Stimulated activated CD8-positive, alpha-beta memory T cell treated with anti-CD3 and anti-CD28 coated beads, Interleukin-15, amount 100 ng/mL, for 24 hours (primary cell): Measurements from ENCODE around the gene RSPH6A.
"Not testable (repeated sequence)": the region's sequence is repeated elsewhere in the genome, so short reads cannot be mapped to it uniquely, and the experiment has no call there.

Experiments used
- DNase-seq: peaks from one replicate; pipeline ENCODE4 v3.0.0-alpha.2; 2020; ENCODE audit warnings: low read depth

RSPH6A gene

DNA sequence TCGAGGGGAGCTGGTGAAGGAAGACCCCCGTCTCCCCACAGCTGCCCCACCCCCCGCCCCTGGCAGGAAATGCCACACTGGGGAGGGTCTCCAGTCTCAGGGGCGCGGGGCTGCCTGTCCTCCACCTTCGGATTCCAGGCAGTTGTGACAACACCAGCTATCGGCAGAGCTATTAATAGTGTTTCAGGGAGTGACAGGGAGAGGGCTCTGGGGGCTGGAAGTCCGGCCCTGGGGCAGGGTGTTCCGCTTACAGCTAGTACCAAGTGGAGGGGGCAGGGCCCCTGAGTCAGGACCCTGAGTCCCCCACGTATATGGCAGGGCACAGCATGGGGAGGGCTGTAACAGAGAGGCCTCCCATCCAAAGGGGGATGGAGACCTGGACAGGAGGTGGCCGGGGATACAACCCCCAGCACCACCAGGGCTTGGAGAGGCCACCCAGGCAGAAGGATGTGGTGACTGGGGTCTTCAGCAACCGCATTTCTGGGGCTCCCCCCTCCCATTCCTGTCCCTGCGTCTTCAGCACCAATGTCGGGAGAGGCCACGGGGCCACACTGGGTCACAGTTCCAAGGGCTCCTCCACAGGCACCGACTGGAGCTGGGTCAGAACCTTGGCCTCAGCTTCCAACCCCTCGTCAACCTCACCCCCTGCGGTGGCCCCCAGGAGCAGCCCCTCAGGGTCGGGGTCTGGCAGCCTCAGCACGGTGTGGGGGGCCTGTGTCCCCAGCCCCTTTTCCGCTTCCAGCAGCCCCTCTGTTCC lies 50.0 kb downstream of the RSPH6A start:
- DNase-seq = no peak

DNA sequence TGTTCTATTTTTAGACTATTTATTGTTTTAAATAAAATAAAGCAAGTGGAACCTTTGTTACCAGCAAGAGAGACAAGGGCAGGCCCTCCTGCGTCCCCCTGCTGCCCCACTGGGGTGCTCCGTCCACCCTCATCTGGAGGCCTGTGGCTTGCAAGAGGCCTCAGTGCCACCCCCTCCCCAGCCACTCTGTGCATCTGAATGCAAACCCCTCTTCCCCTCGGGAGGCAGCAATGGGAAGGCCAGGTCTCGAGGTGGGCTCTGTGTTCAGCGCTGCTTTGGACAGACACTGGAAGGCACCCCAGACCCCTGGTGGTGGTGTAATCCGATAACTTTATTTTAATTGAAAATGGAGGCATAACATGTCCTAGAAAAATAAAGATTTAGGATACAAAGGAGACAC lies 50.6 kb downstream of the RSPH6A start:
- no peak for DNase-seq

DNA sequence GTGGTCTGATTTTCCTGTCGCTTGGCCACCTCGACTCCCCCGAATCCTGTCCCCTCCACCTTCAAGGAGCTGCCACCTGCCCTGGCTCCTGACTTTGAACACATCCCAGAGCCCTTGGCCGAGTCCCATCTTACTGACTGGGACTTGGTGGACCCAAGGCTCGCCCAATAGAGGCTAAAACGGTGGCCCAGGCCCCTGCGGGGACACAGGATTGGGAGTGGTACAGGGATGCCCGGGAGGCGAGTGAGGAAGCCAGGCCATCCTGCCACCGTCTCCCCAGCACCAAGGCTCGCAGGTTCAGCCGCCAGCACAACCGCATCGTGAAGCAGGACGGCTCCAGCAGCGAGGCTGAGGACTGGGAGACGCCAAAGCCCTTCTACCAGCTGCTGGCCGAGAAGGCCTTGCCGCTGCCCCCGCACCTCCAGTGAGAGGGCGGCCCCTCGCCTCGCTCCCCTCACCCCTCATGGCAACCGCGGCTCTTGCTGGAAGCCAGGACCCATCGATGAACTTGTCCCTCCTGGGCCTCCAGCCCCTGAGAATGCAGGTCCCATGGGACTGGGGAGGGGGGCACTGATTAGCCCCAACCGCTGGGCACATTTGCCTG lies 51.3 kb downstream of the RSPH6A start:
- DNase-seq = no peak

DNA sequence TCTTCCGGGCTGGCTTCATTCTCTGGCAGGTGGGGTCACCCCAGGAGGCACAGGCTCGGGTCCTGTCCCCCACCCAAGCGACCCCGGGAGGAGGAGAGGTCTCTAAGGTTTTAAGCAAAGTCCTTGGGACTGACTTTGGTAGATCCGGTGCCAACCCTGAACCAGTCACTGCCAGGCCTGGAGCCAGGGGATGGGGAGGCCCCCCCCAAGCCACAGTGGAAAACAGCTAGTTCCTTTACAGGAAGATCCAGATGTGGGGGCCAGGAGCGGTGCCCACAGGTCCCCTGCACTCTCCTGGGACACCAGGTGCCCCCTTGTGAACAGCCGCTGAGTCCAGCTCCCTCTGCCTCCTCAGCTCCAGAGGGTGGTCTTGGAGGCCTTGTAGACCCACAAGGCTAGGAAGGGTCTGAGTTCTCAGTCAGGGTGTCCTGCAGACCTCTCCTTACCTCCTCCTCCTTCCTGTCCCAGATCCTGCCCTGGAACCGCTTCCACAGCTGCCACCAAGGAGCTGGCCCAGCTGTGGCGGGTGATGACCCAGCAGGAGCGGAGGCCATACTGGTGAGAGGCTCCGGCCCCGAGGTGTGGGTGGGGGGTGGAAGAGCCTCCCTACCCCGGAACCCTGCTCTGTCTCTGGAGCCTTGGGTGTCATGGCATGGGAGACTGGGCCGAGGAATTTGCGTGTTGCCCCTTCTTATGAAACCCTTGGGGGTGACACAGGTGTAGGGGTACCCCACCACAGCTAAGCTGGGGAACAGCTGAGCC lies 52.1 kb downstream of the RSPH6A start:
- no peak for DNase-seq

DNA sequence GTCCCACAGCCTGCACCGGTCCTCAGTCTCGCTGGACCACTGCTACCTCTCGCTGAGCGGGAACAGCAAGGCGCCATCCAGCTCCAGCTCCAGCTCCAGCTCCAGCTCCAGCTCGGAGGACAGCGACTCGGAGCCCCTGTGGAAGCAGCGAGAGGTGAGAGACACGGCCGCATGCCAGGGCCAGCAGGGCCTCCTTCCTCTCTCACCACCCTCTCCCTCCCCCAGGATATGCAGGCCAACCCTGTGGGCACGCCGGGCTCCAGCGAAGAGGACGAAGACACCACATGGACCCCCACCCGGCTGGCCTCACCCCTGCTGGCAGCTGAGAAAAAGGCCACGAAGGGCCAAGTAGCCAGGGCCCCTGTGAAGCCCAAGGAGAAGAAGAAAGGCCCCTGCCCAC lies 53.4 kb downstream of the RSPH6A start:
- no peak for DNase-seq

DNA sequence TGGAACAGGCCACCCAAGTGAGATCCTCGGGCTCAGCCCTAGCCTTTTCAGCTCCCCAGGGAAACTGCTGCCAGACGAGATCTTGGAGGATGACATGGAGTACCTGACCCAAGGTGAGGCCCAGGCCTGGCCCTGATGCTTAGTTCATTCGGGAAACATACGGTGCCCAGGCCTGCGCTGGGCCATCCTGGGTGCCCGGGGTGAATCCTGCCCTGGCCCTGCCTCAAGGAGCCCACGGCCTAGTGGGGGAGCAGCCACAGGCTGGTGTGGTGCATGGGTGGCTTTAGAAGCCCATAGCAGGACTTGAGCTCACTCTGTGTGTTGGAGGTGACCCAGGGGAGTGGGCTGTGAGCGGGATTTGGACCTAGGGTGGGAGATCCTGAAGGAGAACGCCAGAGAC lies 56.2 kb downstream of the RSPH6A start:
- DNase-seq = no peak

DNA sequence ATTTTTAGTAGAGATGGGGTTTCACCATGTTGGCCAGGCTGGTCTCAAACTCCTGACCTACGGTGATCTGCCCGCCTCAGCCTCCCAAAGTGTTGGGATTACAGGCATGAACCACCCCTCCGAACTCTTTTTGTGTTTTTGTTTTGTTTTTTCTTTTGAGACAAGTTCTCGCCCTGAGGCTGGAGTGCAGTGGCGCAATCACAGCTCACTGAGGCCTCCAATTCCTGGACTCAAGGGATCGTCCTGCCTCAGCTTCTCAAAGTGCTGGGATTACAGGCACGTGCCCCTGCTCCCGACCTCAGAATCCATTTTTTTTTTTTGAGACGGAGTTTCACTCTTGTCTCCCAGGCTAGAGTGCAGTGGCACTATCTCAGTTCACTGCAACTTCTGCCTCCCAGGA lies 57.4 kb downstream of the RSPH6A start:
- no peak for DNase-seq

DNA sequence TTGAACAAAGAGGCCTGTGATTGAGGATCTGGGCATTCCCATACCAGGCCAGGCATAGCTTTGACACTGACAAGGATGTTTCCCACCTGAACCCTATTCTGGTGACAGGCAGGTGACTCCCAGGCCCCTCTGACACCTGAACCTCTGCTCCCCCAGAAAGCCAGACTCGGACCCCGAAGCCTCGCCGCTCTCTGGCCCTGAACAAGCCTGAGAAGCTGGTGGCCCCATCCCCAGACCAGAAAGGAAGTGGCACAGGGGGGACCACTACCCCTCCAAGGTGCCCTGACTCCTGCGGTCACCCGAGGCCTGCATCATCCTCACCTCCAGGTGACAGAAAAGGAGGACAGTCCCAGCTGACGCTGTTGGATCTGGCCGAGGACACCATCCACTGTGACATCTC lies 60.8 kb downstream of the RSPH6A start:
- no peak for DNase-seq

DNA sequence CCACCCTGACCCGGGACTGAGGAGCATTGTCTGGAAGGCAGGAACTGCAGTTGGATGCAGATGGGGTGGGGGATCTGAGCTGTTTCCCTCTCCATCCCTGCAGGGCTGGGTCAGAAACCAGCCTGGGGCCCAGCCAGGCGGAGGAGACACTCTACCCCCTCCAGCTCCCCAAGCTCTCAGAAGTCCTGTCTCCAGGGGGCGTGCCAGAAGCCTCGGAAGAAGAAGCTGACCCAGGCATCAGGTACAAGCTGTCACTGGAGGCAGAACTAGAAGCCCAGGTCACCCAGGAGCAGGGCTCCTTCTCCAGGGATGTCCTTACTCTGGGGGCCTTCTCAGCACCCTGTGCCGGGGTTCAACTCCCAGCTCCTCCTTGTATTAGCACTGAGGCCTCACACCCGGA lies 61.6 kb downstream of the RSPH6A start:
- no peak for DNase-seq

DNA sequence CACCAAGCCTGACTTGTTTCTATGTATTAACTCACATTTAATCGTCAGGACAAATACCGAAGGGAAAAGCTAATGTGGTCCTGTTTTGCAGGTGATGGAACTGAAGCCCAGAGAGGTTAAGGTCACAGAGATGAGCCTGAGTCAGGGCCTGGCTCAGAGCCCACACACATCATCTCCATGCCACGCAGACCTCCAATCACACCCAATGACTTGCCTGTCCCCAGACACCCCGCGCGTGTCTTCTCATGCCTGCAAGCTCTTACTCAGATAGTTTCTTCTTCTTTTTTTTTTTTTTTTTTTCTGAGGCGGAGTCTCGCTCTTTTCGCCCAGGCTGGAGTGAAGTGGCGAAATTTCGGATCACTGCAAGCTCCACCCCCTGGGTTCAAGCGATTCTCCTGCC lies 62.5 kb downstream of the RSPH6A start:
- no peak for DNase-seq

DNA sequence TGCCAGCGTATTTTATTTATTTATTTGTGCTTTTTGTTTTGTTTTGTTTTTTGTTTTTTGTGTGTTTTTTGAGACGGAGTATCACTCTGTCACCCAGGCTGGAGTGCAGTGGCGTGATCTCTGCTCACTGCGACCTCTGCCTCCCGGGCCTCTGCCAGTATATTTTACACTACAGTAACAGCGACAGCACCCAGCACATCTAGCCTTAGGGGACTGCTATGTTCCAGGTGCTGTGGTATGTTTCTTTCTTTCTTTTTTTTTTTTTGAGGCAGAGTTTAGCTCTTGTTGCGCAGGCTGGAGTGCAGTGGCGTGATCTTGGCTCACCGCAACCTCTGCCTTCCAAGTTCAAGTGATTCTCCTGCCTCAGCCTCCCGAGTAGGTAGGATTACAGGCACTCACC lies 63.6 kb downstream of the RSPH6A start:
- not testable (repeated sequence) for DNase-seq

DNA sequence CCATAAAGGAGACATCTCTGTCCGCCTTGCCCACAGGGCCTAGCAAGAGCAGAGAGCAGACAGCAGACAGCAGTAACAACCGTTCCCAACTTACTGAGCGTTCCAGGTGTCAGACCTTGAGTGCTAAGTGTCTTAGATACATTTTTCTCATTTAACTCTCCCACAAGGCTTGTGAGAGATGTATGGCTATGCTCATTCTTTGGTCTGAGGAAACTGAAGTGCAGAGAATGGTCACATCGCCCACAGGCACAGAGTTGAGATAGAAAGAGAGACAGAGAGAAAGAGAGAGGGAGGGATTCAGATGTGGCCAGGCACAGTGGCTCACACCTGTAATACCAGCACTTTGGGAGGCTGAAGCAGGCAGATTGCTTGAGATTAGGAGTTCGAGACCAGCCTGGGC lies 67.6 kb downstream of the RSPH6A start:
- DNase-seq = no peak

DNA sequence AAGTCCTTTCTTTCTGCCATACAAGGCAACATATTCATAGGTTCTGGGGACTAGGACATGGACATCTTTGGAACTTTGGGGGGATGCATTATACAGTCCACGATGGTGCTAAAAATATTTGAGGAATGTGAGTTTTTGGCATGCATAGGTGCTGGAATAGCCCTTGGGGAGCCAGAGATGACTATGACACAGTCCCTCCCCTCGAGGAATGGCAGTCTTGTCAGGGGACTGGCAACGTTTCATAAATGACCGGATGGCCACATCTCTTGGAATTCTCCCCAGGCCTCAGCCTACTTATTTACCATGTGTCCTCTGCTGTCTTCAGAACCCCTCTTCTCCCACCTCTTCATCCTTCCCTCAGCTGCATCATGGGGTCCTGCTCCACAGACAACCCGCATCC lies 68.2 kb downstream of the RSPH6A start:
- DNase-seq = no peak
